PFSK-1 (cell line): Measurements from ENCODE around the gene GTPBP1.

Source experiments
- POLR2AphosphoS5 ChIP-seq: IDR thresholded peaks from 2 replicates; pipeline ENCODE4 v1.6.1; 2012; ENCODE audit warnings: low read depth, mild to moderate bottlenecking, control low read depth, low read length, moderate library complexity
- TAF1 ChIP-seq: IDR thresholded peaks from 2 replicates; pipeline ENCODE4 v1.6.1; 2012; ENCODE audit warnings: low read length, control low read depth, borderline replicate concordance; ENCODE audit not compliant: insufficient read depth
- TF ChIP-seq, protein P1 (sequence below), 2 experiments: IDR thresholded peaks; 2 replicates each; pipeline versions ENCODE4 v1.6.1 to v1.8.0; 2011 to 2012; ENCODE audit warnings: low read depth in 2 of 2, low read length in 2 of 2, control low read depth in 1 of 2, inconsistent platforms in 1 of 2, mild to moderate bottlenecking in 1 of 2, moderate library complexity in 1 of 2; ENCODE audit not compliant: insufficient read depth in 1 of 2

GRCh38 chr22:38675833-38676232 lies 29.9 kb upstream of the GTPBP1 start:
- TF ChIP-seq, protein P1, sequence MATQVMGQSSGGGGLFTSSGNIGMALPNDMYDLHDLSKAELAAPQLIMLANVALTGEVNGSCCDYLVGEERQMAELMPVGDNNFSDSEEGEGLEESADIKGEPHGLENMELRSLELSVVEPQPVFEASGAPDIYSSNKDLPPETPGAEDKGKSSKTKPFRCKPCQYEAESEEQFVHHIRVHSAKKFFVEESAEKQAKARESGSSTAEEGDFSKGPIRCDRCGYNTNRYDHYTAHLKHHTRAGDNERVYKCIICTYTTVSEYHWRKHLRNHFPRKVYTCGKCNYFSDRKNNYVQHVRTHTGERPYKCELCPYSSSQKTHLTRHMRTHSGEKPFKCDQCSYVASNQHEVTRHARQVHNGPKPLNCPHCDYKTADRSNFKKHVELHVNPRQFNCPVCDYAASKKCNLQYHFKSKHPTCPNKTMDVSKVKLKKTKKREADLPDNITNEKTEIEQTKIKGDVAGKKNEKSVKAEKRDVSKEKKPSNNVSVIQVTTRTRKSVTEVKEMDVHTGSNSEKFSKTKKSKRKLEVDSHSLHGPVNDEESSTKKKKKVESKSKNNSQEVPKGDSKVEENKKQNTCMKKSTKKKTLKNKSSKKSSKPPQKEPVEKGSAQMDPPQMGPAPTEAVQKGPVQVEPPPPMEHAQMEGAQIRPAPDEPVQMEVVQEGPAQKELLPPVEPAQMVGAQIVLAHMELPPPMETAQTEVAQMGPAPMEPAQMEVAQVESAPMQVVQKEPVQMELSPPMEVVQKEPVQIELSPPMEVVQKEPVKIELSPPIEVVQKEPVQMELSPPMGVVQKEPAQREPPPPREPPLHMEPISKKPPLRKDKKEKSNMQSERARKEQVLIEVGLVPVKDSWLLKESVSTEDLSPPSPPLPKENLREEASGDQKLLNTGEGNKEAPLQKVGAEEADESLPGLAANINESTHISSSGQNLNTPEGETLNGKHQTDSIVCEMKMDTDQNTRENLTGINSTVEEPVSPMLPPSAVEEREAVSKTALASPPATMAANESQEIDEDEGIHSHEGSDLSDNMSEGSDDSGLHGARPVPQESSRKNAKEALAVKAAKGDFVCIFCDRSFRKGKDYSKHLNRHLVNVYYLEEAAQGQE (IDR thresholded peaks at IDR 0.05; ENCODE audit: insufficient read depth in 1 of 2, low read depth in 2 of 2, low read length in 2 of 2) = no peak
- no peak for TF ChIP-seq TAF1
- TF ChIP-seq POLR2AphosphoS5 = no peak
